GM18858 (cell line): ENCODE results near the gene APOA1.

ENCODE experiments used
- ATAC-seq: cut with Tn5 transposase; IDR thresholded peaks from one replicate; pipeline ENCODE4 v1.9.1; 2021; ENCODE audit not compliant: unreplicated experiment

APOA1 gene

DNA sequence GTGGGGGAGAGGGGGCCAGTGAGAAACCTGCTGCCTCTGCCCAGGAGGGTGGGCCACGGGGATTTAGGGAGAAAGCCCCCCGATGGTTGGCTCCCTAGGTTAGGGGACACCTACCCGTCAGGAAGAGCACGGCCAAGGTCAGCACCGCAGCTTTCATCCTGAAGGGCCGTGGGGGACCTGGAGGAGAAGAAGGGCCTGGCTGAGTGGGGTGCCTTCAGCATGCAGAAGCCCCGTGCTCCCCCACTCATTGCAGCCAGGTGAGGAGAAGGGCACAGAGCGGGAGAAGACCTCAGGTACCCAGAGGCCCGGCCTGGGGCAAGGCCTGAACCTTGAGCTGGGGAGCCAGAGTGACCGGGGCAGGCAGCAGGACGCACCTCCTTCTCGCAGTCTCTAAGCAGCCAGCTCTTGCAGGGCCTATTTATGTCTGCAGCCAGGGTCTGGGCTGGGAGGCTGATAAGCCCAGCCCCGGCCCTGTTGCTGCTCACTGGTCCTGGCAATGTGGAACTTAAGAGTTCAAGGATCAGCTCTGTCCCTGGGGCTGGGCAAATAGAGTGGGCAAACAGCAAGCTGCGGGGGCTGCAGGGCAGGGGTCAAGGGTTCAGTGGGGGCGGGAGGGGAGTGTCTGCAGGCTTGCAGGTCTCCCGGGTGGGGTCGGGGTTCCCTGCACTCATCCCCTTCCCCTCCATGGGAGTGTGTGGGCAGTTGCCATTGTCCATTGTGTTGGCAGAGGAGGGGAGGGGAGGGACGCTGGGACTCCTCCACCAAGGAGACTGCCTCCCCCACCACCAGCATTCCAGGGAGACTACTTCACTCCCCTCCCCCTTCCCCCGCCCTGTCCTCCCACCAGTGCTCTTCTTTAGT, at the start of gene APOA1:
Gene APOA1 (minus strand): TSS at position 392 of the 861 bp plus-strand sequence. CDS start 235 bp downstream, at position 157.
- ATAC-seq = no peak

DNA sequence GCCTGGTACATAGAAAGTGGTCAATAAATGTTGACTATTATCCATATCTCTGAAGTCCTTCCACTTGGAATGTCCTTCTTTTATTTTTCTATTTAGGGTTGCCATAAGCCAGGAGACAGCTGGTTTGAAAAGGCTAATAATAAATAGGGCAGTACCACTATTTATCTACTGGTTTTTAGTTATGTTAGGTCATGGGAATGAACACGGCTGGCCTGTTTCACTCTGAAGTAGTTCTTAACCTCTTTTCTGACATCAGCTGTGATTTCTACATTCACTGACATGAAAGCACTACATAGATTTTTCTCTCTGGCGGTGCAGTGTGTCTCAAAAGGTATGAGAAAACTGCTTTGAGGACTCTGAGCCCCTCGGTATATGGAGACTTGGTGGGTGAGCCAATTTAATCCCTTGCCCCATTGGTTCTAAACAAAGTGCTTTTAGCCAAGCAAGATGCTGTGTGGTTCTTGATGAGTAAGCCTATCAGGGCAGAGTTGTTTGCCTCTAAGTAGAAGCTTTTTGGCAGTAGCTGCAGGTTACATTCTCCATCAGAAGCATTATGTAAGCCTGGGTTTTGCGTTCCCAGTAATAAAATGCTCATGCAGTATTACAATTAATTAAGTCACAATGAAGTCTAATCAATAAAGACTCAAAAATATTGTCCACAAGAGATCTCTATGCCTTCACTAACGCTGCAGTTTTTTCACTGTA, 48.7 kb upstream of the APOA1 start:
- ATAC-seq = no peak

DNA sequence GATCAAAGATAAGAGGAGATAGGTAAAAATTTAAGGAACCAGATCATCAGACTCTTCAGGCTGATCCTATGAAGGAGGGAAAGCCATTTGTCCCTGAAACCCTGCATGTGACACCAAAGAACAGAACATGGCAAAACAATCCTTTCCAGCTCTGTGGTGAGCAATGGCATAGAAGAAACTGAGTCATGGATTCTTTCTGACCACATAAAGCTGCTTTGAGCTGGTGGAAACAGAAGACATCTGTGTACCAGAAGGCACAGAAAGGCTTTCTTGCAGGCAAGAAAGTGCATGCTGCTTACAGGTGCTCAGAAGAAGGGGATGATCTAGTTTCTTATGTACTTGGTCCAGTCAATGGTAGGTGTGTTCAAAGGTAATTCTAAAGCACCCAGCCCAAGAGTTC, 45.0 kb upstream of the APOA1 start:
- no peak for ATAC-seq

DNA sequence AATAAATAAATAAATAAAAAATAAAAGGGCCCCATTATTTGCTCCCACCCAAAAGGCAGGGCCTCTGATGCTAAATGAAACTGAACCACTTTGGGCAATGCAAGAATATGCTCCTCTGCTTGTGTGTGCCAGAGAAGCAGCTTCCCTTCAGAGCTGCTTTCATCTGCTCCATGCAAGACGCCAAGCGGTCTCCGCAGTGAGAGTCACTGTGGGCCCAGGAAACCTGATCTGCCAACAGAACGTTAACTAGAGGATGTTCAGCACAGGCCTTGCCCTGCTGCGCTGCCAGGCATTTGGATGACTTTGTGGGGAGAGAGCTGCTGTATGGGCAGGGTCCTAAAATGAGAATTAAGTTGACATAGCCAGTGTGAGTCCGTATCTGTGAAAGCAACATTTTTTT, 43.7 kb upstream of the APOA1 start:
- no peak for ATAC-seq

DNA sequence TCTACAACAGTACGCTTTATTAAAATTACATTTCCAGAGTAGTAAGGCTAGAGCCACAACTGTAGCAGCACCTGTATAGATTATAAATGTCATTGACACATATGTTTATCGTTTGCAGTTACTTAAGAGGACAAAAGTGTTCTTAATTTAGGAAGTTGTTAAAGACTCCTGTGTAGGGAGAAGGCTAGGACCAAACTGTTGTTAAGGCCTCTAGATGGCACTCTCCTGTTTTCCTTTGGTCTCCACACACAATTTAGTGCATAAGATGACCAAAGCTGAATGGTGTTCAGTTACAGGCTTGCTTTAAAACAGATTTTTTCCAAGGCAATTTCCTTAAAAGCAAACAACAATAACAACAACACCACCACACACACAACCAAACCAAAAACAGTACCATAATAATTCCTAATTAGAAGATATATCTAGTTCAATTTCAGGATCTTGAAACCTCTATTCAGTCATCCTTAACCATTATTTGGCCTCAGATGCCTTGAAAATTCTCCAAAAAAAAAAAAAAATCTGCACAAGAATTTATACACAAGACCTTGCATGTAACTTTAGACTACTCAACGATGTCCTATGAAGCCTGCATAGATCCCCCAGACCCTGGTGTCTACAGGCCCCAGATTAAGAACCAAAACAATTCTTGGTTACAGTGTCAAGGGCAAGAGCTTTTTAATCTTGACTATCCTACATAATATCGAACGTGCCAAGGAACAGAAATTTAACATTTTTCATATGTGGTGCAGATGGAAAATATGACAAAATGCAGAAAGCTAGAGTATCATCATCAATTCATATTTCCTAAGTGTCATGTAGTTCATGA, 42.6 kb upstream of the APOA1 start:
- no peak for ATAC-seq

DNA sequence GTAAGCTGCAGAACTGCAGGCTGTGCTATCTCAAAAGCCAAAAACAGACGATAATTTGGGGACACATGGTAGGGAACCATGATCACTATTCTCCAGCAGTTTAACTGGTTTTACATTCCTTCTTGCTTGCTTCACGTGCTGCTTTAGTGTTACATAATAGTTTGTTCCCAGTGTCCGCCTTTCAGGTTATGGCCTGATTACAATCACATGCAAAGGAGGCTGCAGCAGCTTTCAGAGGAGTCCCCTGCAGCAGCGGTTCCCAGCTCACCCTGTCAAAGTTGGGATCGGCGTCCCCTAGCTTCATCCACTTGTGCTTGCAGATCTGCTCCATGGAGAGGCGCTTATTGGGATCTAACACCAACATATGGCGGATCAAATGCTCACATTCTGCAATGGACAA, 39.2 kb upstream of the APOA1 start:
- no peak for ATAC-seq

DNA sequence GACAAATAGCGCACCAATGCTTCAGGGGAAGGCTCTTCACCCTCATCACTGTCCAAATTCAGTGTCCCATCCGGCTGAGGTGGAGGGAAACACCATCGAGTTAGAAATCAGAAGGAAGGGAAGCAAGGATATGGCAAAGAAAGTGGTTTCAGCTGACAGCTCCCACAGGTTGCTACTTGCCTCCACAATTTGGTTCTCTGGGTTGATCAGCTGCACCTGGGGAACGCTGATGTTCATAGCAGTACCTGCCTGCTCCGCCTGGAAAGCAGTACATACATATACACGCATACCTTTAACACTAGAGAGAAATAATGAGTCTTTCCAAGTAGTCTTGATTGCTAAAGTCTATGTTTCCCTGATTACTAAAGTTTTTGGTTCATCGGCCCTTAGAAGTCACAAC, 37.8 kb upstream of the APOA1 start:
- ATAC-seq = no peak

DNA sequence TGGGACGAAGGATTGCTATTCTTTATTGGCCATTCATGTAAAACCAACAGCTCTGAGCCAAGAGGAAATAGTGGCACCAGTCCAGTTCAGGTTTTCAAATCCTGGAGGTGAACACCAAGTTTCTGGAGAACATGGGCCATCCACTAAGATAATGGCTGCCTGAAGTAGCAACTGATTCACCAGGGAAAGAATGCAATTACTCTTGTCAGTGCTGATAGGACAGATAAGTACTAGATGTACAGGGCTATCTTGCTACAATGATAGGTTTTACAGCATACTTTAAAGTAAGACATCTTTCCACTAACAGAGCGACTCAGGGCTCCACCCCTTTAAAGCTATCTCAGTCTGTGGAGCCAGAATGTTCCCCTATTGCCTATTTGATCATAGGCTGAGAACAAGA, 36.8 kb upstream of the APOA1 start:
- ATAC-seq = no peak

DNA sequence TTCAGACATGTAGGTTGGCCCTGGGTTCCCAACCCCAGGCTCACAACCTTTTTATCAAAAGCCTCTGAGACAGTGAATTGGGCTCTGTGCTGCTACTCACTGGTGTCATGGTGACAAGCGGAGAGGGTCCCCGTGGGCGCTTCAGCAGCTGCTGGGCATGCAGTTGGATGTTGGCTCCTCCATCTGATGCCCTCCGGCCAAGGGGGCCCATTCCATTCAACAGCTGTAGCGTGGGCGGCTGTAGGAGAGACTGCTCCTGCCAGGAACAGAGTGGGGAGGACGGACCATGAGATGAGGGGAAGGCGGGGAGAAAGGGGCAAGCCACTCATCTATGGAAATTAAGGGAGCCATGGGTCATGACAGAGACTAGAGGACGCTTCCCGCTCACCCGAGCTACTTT, 36.0 kb upstream of the APOA1 start:
- ATAC-seq = no peak

DNA sequence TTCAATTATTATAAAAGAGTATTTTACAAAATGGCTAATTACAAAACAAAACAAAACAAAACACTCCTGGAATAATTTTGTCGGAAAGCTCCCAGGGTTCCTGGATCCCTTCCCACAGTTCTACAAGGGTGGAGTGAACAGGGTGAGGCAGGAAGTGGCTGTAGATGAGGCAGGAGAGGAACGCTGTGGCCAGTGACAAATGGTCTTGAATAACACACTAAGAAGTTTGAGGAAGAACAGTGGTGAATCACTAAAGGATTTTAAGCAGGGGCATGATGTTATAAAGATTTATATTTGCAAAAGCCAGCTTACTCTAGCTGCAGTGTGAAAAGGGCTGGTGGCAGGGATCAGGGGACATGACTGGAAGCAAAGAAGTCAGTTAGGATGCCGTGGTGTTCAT, 33.8 kb upstream of the APOA1 start:
- no peak for ATAC-seq

DNA sequence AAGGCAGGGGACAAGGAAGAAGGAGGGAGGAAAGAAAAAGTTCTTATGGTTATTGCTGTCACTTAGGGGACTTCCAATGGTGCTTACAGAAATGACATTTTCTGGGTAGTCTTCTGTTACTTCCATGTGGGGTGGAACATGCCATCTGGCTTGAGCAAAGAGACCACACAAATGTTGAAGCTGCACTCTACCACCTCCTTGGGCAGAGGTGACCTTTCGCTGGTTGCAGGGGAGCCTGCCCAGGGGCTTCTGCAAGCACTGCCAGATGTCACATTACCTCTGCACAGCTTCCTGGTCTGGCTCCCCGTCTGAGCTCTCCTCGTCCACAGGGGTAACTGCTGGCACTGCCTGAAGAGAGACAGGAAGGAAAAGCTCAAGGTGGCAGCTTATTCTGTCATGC, 32.6 kb upstream of the APOA1 start:
- ATAC-seq = no peak

DNA sequence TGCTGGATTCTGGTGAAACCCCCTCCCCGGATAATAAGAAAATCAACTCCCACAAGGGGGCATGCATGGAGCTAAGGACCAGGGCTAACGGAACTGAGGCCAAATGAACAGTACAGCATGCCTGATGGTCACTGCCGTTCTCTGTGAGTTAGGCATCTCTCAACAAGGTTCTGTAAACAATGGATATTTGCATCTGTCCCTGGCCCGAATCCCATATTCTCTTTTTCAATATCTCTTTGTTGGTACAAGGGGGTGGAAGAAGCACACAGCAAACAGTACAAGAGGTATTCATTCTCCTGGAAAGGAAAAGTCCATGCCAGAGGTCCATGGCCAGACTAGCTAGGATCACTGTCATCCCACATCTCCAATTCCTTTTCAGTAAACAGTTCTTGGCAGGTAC, 32.2 kb upstream of the APOA1 start:
- no peak for ATAC-seq

DNA sequence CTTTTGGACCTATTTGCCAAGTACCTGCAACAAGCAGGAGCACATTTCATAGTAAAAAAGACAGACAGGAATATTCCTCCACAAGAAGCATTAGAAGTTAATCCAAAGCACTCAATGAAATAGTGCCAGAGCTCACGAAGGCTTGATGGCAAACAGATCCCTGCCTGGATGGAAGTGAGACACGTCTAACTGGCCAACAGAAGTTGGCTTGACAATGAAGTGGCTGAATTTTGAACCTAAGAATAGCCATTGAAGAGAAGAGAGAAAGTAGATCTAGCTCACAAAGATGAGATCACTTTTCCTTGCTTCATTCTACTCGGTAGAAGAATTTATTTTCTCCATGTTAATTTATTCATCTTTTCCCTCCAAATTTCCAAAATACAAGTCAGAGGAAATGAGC, 30.6 kb upstream of the APOA1 start:
- ATAC-seq = no peak

DNA sequence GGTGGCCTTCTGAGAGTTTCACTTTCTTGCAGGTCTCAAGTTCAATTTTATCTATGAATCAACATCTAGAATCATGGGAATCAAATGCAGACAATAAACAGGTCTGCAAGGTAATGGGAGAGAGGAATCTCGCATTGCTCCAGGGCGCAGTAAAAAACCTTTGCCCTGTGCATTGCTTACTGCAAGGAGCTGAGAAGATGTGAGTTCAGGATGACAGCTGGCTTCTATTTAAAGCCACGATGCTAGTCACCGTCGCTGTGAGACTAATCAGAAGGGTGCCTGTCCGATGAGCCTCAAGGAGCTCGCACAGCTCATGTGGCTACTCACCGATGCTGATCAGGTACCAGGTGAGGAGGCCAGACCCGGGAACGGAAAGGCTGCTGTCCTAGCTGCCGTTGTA, 30.2 kb upstream of the APOA1 start:
- ATAC-seq = no peak

DNA sequence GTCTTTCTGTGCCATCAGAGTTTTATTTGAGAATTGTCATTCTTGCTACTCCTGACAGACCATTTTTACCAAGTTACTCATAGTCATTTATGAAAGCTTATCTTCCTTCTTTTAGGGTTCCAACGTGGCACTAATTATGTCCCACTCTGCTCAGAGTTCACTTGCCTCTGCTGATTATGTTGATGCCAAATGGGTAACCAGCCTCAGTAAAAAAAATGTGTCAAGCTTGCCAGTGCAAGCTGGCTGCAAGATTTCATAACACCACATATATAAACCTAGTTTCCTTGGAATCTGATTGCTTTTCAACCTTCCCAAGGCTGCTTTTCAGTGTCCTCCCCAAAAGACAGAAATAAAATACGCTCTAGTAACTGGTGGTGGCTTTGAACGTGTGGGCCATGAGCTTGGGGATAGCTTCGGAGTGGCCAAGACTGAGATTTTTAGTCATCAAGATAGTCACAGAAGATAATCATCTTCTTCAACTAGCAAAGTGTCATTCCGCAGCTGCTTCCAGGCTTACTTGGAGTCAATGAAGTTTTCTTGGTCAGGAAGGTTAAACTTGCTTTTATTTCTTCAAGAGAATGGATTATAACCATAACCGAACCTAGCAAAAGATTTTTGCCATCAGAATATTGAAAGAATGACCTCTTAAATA, 29.5 kb upstream of the APOA1 start:
- ATAC-seq = no peak

DNA sequence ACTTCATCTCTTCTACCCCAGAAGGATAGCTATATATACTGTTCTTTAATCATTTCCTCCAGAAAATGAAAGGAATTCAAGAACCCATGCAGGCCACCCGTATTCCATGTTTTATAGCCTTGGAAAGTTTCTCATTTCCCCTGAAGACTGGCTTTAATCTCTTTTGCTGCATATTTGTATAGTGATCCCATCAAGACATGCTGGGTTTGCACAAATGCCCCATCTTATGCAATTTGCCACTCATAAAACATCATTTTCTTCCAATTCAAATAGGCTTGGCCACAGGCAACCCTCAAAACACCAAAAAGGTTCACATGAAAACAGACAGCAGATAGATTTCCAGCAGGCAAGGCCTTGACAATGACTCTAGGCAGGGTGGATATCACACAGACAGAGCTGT, 28.3 kb upstream of the APOA1 start:
- ATAC-seq = no peak

DNA sequence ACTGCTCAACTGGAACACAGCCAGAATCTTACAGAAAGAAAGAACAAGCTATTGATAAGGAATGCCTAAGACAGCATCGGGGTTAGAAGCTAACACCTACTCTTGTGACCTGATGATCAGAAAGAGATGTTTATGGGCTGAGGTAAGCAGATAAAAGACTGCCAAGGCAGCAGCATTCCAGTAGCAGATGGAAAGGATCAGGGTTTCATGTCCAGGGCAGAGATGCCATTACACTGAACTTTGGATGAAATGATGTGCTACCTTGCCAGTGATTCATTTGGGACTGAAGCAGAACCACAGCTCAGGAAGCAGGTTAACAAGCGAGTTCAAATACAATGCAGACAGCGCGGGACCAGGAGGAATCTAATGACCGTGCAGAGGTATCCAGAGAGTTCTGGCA, 27.1 kb upstream of the APOA1 start:
- ATAC-seq = no peak

DNA sequence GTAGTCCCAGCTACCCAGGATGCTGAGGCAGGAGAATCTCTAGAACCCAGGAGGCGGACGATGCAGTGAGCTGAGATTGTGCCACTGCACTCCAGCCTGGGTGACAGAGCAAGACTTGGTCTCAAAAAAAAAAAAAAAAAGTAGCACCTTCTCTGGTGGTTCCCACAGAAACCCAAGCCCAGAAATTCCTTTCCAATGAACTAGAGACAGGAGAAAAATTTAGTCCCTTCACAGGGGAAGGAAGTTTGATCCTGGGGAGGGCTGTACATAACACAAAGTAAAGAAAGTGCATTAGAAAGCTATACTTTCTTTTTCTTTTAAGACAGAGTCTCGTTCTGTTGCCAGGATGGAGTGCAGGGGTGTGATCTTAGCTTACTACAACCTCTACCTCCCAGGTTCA, 25.5 kb upstream of the APOA1 start:
- ATAC-seq = no peak

DNA sequence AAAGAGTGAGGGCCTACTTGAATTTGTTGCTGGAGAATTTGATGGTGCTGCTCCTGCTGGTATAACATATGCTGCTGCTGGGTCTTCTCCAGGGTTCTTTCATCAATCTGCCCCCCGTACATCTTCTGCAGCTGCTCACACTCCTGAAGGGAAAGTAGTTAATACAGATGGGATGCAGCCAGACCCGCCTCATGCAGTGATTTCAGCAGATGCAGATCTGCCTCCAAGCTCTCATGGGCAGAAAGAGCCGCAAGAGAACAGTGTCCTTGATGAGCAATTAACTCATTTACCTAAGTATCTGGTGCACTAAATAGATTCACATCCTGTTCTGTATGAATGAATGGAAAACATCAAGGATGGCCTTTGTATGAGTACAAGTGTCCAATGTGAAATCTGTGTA, 24.8 kb upstream of the APOA1 start:
- ATAC-seq = no peak

DNA sequence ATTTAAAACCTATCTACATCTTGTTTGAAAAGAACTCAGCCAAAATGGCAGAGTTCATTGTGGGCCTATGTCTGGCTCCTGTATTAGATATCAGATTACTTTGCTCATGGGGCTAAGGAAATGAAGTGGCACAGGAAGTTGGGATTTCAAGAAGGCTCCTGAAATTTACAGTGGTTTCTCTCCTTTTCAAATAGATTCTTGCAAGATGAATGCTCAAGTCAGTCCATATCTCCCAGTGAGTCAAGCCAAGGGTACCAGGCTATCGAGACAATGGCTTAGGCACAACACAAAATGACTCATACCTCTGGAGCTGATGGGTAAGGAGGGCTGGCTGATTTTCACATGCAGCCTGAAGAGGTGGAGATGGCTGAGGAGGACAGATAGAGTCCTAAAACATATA, 24.1 kb upstream of the APOA1 start:
- ATAC-seq = no peak

DNA sequence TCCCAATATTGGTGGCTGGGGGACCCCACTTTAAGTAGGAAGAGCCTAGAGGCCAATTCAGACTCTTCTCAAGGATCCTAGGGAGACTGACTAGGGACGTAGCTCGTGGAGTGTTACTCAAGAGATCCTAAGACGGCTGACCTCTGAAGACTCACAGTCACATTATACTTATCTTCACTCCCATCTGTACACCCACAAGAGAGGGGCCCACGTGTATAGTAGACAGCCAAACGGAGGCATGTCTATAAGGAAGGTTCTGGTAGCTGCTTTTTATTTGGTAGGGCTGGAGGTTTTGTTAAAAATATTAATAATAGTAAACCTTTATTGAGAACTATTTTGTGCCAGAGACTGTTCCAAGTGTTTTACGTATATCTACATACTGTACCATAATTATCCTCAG, 22.9 kb upstream of the APOA1 start:
- no peak for ATAC-seq
